Smooth muscle cell (in vitro differentiated cells): ENCODE data around the gene DEPDC4. TPM values are rescaled to one million over a fixed set of nuclear protein-coding genes. Genes with fewer than 3 reads are reported as not detected.
"Not testable (repeated sequence)": the region's sequence is repeated elsewhere in the genome, so short reads cannot be mapped to it uniquely, and the experiment has no call there.

ENCODE experiments used
- DNase-seq: peaks from one replicate; lab custom pipeline; 2025; ENCODE audit not compliant: unreplicated experiment; lab: John Stamatoyannopoulos, UW
- H2AFZ ChIP-seq: fragments of 200-600 bp; sonication (generic); 2 replicates; pipeline ENCODE4 v1.6.0; 2016; ENCODE audit warnings: antibody characterized with exemption, low read depth, mild to moderate bottlenecking
- H3F3A ChIP-seq: fragments of 200-600 bp; sonication (generic); 2 replicates; pipeline ENCODE4 v1.6.0; 2017; ENCODE audit warnings: antibody characterized with exemption, low read depth
- H3K27ac ChIP-seq: fragments of 200-600 bp; sonication (generic); 2 replicates; pipeline ENCODE4 v1.5.1; 2016; ENCODE audit warnings: low read depth, mild to moderate bottlenecking
- H3K27me3 ChIP-seq: fragments of 200-600 bp; sonication (generic); 2 replicates; pipeline ENCODE4 v1.6.1; 2016; ENCODE audit warnings: low read depth, mild to moderate bottlenecking
- H3K36me3 ChIP-seq: fragments of 200-600 bp; sonication (generic); 2 replicates; pipeline ENCODE4 v1.5.1; 2016; ENCODE audit warnings: low read depth
- H3K4me1 ChIP-seq: fragments of 200-600 bp; sonication (generic); 2 replicates; pipeline ENCODE4 v1.5.1; 2016; ENCODE audit warnings: low read depth
- H3K4me2 ChIP-seq: fragments of 200-600 bp; sonication (generic); 2 replicates; pipeline ENCODE4 v1.6.0; 2016; ENCODE audit warnings: mild to moderate bottlenecking
- H3K4me3 ChIP-seq: fragments of 200-600 bp; sonication (generic); 2 replicates; pipeline ENCODE4 v1.5.1; 2016; ENCODE audit warnings: mild to moderate bottlenecking
- H3K79me2 ChIP-seq: fragments of 200-600 bp; sonication (generic); 2 replicates; pipeline ENCODE4 v1.6.0; 2016; ENCODE audit warnings: low read depth, mild to moderate bottlenecking
- H3K9ac ChIP-seq: fragments of 200-600 bp; sonication (generic); 2 replicates; pipeline ENCODE4 v1.6.0; 2016; ENCODE audit warnings: low read depth
- H3K9me3 ChIP-seq: fragments of 200-600 bp; sonication (generic); replicated peaks from 2 replicates; pipeline ENCODE4 v1.5.1; 2016; ENCODE audit warnings: low read depth
- H4K20me1 ChIP-seq: fragments of 200-600 bp; sonication (generic); 2 replicates; pipeline ENCODE4 v1.6.0; 2016; ENCODE audit warnings: low read depth
- CTCF ChIP-seq: fragments of 200-600 bp; sonication (generic); IDR thresholded peaks from 2 replicates; pipeline ENCODE4 v1.5.1; 2017; ENCODE audit warnings: borderline replicate concordance, mild to moderate bottlenecking, antibody characterized with exemption; ENCODE audit not compliant: insufficient read depth, poor library complexity, severe bottlenecking
- WGBS: methylation state at CpG from one replicate; pipeline ENCODE4 v1.1.7; 2016; ENCODE audit warnings: low lambda C conversion rate; 5-methylcytosine and 5-hydroxymethylcytosine counted together
- polyA plus RNA-seq: library from polyadenylated mRNA; unstranded; fragments of >200 nt; fragmentation: Nextera tagmentation; extraction: Ambion mirVana; gene quantifications from 2 replicates; pipeline ENCODE4 v1.2.1, GENCODE V29; 2016
- total RNA-seq: library from RNA; depleted of rRNA; stranded (reverse); fragments of >200 nt; gene quantifications from 2 replicates; pipeline ENCODE4 v1.2.3, GENCODE V29; 2014

DEPDC4 gene
- total and polyA plus RNA-seq, 2 experiments from 2014 or later: 0.49 to 13.5 TPM

GRCh38 chr12:100239589-100239988, 27.3 kb downstream of the DEPDC4 start:
- no peak overlapping the region for H3K9ac ChIP-seq
- no peak overlapping the region for H3K4me2 ChIP-seq
- H3K79me2 ChIP-seq: no peaks in the 10 kb centered on the region
- no peaks in the 10 kb centered on the region for H3K27me3 ChIP-seq
- TF ChIP-seq CTCF: no peak
- no peak overlapping the region for H2AFZ ChIP-seq
- H3K4me3 ChIP-seq: no peak overlapping the region
- no peak for DNase-seq
- H3K9me3 ChIP-seq: no peaks in the 10 kb centered on the region
- H3K27ac ChIP-seq: no peak overlapping the region
- WGBS: 91% methylated on average over 1 of the region's 1 CpG
- no peaks in the 10 kb centered on the region for H3F3A ChIP-seq
- H3K36me3 ChIP-seq: no peaks in the 10 kb centered on the region
- no peaks in the 10 kb centered on the region for H4K20me1 ChIP-seq
- no peaks in the 10 kb centered on the region for H3K4me1 ChIP-seq

GRCh38 chr12:100238801-100239200, 28.1 kb downstream of the DEPDC4 start:
- 93% methylated on average over 3 of the region's 3 CpGs for WGBS
- H4K20me1 ChIP-seq: no peaks in the 10 kb centered on the region
- no peak overlapping the region for H3K9ac ChIP-seq
- no peak overlapping the region for H3K4me3 ChIP-seq
- H3K36me3 ChIP-seq: no peaks in the 10 kb centered on the region
- H2AFZ ChIP-seq: no peak overlapping the region
- H3K27ac ChIP-seq: no peak overlapping the region
- no peaks in the 10 kb centered on the region for H3K4me1 ChIP-seq
- no peak for DNase-seq
- H3F3A ChIP-seq: no peaks in the 10 kb centered on the region
- TF ChIP-seq CTCF: no peak
- no peaks in the 10 kb centered on the region for H3K79me2 ChIP-seq
- no peaks in the 10 kb centered on the region for H3K27me3 ChIP-seq
- no peak overlapping the region for H3K4me2 ChIP-seq
- no peaks in the 10 kb centered on the region for H3K9me3 ChIP-seq

- TF ChIP-seq CTCF: peak; percentile 72
- Histone ChIP-seq H3K27ac (no peak overlapping the region), H3K9me3 (no peaks in the 10 kb centered on the region), H3K4me1 (no peaks in the 10 kb centered on the region), H3K4me3 (no peak overlapping the region), H3K27me3 (no peaks in the 10 kb centered on the region), H3K4me2 (no peak overlapping the region), H3K36me3 (no peaks in the 10 kb centered on the region), H3K79me2 (no peaks in the 10 kb centered on the region), H4K20me1 (no peaks in the 10 kb centered on the region), H3F3A (no peaks in the 10 kb centered on the region), H3K9ac (no peak overlapping the region), H2AFZ (no peak overlapping the region)
- no peak for DNase-seq
- 59% methylated on average over 7 of the region's 7 CpGs for WGBS
Measured at GRCh38 chr12:100234591-100235304, 32.1 kb downstream of the DEPDC4 start.

- Histone ChIP-seq H4K20me1 (no peaks in the 10 kb centered on the region), H3K9ac (no peak overlapping the region), H3K4me1 (no peaks in the 10 kb centered on the region), H3K36me3 (no peaks in the 10 kb centered on the region), H3K4me3 (no peak overlapping the region), H3F3A (no peaks in the 10 kb centered on the region), H3K27ac (no peak overlapping the region), H3K27me3 (no peaks in the 10 kb centered on the region), H3K79me2 (no peaks in the 10 kb centered on the region), H3K9me3 (no peaks in the 10 kb centered on the region), H2AFZ (no peak overlapping the region), H3K4me2 (no peak overlapping the region)
- DNase-seq: no peak
- no peak for TF ChIP-seq CTCF
- 18% methylated on average over 3 of the region's 3 CpGs for WGBS
Measured at GRCh38 chr12:100234166-100234565, 32.7 kb downstream of the DEPDC4 start.

- not testable (repeated sequence) for H3K9ac ChIP-seq, H3K4me3 ChIP-seq, H3K27ac ChIP-seq, H3K79me2 ChIP-seq, DNase-seq, H3K4me2 ChIP-seq, H3K9me3 ChIP-seq, H3K36me3 ChIP-seq, H4K20me1 ChIP-seq, H3F3A ChIP-seq, H3K27me3 ChIP-seq, H2AFZ ChIP-seq, H3K4me1 ChIP-seq
- WGBS: 82% methylated on average over 3 of the region's 3 CpGs
Measured at GRCh38 chr12:100231873-100232272, 35.0 kb downstream of the DEPDC4 start.
